ENCODE data around the gene TMEM72.

Gene TMEM72

DNA sequence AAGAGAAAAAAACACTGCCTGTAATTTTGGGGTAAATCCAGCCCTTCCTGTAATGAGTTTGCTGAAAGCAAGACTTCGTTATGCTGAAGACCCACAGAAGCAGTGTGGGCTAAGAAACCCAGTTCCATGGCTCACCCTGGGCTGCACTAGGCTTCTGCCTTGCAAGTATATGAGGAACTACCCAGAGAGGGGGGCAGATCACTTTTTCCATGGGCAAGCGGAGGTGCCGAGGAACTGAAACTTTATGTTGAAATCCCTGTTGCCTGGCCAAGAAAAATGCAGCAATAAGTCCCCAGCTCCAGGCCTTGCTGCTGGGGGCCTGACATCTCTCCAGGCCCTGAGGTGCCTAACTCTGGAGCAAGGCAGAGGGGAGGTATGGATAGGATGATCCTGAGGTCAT, 57.0 kb downstream of the TMEM72 start:
- DNase-seq (ENCODE audit: low spot score) = no peak

DNA sequence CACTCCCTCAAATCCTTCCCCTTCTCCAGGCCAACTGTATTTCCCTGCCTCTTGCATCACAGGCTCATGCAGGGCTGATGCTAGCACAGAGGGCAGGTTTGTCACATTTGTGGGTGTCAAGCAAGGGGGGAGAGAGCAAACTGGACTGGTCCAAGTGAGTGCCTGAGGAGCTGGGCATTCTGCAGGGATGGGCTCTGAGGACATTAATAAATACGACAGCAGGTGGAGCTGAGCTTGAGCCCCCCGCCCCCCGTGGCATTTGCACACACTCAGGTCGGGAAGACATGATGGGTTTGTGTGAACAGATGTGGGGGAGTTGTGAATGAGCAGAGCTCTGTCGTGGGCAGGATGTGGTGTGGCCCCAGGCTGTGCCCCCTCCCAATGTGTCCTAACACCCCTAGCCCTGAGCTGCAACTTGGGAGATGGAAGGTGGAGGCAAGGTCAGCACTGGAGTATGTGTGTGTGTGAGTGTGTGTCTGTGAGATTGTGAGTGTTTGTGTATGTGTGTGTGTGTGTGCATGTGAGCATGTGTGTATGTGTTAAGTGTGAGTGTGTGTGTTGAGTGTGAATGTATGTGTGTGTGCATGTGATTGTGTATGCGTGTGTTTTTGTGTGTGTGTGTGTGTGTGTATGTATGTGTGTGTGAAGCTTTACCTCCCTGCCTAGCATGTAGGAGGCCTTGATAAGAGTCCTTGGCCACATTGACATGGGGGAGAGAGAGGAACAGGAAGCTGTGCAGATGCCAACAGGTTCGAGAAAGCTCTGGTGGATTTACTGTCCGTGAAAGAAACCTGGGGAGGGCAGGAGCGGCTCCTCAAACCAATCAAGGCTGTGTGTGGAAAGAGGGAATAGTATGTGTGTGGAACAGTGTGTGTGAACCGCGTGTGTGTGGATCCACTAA, 57.6 kb downstream of the TMEM72 start:
- DNase-seq (ENCODE audit: low spot score) = no peak

DNA sequence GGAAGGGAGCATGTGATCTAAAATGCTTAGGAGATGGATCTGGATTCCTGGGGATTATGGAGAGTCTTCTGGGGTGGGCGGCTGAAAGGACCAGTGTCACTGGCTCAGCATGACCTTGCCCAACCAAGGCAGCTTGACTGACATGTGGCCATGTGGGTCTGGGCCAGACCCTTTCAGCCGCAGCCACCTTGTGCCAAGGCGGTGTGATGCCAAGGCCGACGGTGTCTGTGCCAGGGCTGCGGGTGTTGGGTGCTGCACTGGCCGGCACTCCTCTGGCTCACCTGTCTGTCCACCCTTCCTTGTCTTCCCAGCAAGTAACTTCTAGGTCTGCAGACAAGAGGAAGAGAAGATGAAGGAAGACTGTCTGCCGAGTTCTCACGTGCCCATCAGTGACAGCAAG, 58.7 kb downstream of the TMEM72 start:
- no peak for DNase-seq (ENCODE audit: low spot score)

DNA sequence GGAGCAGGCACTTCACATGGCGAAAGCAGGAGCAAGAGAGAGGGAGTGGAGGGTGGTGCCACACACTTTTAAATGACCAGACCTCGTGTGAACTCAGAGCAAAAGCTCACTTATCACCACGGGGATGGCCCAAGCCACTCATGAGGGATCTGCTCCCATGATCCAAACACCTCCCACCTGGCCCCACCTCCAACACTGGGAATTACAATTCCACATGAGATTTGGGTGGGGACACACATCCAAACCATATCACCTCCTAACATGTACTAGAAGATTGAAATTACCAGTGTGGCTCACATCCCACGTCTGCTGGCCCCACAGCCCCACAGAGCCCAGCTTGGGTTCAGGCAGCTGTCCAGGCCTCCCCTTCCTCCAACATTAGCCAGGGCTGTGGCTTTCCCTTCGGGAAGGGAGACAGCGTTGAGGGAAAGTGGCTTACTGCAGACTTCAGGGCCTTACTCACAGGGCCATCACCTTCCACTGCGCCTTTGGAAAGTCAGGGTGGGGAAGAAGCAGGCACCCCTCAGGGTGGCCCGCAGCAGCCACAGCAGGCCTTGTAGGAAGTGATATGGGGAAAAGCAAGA, 59.8 kb downstream of the TMEM72 start:
- DNase-seq (ENCODE audit: low spot score) = no peak

DNA sequence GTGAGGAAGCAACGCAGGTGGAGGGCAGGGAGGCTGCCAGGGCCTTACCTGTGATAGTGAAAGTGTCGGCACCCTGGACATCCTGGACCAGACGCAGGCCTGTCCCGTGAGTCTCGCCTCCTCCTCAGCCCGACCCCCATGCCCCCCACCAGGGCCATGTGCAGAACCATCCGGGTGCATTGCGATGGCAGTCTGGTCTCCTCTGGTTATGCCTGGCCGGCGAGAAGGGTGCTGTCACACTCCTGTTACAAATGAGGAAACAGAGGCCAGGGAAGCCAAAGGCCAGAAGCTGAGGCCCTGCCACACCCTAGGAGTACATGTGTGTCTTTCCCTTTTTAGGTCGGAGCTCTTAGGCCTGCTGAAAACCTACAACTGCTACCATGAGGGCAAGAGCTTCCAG, 60.3 kb downstream of the TMEM72 start:
- DNase-seq (ENCODE audit: low spot score) = no peak

DNA sequence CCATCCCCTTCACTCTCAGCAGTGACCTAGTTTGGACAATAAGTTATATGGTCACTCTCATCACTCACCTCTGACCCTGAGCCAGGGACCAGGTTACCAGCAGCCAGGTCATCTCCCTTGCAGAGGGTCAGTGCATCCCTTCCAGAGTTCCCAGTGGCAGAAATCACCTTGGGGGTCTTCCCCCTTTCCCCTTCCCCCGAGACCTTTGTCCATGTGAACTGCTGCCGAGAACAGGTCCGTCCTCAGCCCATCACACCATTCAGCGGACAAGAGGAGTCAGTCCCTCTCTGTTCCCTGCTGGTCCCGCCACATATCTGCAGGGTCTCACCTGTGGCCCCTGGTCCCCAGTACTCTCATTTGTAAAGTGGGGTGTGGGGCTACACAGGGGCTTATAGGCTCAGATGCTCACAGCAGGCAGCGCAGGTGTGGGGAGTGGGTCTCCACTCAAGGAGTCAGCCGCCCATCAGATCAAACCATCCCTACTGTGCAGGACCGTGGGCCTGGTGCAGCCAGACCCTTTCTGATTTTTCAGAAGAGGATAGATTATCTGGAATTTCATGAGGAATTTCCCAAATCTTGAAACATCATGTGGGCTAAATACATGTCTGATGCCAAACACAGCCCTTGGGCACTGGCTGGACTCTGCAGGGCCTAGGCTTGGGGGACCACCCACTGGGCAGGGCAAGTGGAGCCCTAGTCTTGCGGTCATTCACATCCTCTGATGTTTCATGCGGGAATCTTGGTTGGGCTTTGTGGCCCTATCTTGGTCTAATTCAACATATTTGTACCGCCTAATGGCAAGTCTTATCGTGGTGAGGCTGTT, 61.0 kb downstream of the TMEM72 start:
- DNase-seq (ENCODE audit: low spot score) = no peak

DNA sequence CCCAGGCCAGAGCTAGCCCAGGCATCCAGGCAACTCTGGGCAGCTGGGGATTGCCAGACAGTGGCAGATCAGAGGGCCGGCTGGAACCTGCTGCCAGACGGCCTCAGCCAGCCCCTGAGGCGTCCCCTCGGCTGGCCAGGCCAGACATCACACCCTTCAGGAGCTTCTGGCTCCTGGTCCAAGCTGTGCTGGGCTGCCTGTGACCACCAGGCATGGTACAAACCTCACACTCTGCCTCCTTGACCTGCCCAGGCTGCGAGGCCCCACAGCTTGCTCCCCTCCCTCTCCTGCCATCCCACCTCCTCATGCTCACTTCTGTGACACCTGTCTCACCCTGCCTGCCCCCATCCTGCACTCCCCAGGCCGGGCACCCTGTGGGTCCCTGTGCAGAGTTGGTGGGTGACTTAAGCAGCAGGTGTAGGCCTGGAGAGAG, 61.8 kb downstream of the TMEM72 start:
- no peak for DNase-seq (ENCODE audit: low spot score)

DNA sequence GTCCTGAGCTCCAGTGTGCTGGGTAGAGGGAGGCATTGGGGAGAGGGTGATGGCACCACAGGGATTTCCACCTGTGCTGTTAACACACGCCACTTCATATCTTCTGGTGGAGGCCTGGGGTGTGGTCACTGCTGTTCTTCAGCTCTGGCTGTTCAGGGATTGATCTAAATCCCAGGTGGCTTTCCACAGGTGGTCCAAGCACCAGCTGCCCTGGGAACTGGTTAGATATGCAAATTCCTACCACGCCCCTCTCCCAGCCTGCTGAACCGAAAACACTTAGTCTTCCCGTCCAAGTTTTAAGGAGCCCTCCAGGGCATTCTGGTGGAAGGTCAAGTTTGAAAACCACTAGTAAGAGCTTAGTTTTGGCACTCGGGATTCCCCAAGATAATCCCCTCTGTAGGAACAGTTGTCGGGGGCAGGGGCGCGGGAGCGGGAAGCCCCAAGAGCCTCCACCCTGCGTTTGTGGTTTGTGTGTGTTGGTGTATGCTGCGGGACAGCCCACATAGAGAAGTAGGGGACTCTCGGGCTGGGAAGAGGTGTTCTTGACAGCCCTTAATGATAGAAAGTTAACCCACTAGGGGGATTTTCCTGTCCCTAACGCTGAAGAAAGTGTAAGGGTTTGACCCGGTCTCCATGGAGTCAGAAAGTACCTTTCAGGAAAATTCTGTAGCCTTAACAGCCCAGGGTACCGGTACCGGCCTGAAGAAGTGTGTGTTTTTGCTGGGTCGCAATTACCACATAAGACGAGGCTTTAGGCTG, 62.4 kb downstream of the TMEM72 start:
- DNase-seq (ENCODE audit: low spot score) = no peak

DNA sequence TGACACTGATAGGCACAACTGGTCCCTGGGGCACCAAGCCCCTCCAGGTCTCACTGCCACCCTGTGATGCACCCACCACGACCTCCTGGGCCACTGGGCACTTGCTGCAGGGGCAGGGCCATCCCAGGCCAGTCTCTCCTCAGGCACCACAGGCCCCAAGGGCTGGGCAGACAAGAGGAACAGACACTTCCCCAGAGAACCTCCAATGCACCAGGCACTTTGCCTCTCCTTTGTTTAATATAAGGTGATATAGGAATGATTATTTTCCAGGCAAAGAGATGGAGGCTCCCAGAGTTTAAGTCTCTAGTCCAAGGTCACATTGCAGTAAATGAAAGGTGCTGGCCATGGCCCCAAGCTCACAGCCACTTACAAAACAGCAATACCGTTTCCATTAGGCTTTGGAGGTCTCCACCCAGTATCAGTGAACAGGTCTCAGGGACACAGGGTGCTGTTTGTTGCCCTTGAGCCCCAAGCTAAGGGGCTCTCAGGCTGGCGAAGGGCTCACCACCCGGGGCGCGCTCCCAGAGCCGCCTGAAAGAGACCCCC, 63.0 kb downstream of the TMEM72 start:
- DNase-seq (ENCODE audit: low spot score) = no peak

DNA sequence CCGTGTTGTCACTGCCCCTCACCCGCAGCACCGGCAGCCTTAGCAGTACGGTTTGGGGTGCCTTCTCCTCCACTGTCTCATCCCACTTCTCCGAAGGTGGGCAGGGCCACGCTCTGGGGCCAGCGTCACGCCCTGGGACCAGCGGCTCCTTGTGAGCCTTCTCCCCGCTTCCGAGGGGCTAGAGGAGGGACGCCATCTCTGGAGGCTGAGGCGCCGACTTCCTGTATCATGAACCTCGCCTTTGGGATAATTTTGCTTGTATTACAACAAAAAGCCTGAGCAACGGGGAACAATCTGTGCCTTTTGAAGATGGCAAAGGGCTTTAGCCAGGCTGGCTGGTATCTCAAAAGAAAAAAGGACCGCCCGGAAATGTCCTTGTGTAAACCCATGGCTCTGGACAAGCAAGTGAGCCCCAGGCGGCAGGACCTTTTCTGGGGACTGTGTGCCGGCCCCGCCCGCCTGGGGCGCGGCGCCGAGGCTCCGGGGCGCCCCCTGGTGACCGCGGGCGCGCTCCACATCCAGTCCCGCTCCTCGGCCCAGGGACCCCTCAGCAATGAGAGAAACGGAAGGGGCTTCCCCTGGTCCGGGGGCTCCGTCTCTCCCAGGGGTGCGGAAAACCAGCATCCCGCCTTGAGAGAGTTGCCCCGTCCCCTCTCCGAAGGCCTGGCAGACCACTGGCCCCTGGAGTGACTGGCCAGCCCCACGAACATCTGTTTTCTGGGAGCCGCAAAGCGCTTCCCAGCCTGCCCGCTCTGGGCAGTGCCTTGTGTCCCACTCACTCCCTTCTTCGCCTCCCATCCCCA, 63.7 kb downstream of the TMEM72 start:
- DNase-seq (ENCODE audit: low spot score) = peak; percentile 70

DNA sequence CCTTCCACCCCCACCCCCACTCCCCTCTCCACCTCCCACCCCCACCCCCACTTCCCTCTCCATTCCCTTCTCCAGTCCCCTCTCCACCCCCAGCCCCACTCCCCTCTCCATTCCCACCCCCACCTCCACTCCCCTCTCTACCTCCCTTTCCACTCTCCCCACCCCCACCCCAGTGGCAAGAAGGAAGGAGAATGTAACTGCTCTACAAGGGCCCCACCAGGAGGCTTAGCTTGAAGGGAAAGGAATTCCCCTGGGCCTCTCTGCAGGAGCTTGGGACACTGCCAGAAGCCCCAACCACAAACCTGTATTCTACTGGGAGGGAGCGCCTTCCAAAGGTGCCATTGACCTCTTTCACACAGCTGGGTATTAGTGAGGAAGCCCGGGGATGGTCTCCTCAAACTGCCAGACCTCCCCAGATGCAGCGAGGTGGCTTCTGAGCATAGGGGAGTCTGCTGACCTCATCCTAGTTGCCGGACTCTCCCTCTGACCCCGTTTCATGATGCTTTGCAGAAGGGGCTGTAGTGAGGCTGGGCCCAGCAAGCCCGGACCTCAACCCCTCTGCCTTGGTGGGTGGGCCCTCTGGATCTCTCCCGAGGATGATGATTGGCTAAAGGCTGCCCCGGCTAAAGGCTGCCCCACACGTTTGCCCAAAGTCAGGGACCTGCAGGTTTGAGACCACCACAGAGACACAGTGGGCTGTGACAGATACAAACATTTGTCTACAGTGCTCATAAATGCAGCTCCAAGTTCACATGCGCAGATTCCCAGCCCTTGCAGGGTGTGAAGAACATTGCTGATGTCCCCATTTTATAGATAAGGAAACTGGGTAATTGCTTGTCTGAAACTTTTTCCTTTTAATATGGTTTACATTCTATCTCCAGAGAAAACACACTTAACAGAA, 64.5 kb downstream of the TMEM72 start:
- DNase-seq (ENCODE audit: low spot score) = peak; percentile 36

DNA sequence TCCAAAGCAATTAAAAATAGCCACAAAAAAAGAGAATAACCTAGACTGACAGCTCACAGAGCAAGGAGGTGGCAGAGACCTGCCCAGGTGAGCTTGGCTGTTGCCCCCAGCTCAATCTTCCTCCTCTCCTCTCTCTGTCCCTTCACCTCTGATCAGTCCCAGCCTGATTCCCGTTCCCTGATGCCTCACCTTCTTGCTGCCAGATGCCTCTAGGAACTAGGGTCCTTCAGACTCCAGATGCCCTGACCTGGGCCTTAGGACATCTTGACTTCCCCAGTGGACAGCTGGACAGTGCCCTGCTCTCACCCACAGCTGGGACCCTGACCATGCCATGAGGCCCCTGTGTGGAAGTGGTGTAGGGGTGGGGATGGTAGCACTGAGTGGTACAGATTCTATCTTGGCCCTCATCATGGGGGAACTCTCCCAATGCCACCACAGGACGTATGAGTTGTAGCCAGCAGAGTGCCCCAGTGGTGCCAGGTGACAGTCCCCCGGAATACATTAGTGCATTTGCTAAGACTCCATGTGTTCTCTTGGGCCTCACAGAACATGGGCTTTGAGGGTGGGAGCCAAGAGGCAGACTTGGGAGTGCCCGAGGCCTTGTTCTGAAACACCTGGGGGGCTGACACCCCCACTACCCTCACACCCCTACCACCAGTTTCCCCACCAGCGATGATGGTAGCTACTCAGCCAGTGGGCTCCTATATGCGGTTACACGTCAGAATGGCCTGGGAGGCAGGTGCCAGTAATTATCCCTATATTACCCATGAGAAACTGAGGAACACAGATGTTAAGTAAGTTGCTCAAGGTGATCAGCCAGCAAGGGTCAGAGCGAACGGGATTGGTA, 65.4 kb downstream of the TMEM72 start:
- DNase-seq (ENCODE audit: low spot score) = no peak

DNA sequence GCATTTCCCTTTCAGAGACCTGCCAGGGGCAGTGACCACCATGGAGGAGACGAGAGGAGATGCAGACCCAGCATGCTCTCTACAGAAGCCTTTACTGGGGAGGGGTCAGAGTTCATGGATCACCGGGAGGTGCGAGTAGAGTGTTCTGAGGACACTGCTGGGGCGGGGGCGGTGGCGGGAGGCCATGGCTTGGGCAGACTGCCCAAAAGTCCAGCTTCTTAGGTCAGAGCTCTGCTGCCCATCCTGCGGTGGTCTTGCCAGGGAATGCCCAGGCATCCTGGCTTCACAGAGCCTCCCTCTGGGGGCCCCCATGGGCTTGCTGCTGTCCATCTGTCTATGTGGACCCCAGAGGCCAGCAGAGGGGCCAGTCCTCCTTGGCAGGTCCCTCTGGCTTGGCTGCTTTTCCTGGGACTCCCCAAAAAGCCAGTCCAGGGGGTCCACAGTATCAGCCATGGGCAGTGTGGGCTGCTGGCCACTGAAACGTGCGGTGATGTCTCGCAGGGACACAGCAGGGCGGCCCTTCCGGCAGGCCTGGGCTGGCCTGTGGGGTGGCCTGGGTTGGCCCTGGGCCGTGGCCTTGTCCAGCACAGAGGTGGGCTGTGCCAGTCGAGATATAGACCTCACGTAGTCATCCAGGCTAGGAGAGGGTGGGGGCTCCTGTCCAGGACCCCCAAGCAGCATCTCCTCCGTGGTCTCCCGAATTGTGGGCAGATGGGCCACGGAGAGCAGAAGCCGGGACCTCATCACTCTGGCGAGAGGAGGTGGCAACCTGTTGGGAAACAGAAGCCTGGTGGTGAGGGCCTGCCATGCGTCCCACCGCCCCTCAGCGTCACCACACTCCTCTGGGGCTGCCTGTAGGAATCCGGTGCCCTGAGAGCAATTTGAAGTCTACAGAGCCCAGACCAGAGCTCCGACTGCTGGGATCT, 66.4 kb downstream of the TMEM72 start:
- DNase-seq (ENCODE audit: low spot score) = no peak

DNA sequence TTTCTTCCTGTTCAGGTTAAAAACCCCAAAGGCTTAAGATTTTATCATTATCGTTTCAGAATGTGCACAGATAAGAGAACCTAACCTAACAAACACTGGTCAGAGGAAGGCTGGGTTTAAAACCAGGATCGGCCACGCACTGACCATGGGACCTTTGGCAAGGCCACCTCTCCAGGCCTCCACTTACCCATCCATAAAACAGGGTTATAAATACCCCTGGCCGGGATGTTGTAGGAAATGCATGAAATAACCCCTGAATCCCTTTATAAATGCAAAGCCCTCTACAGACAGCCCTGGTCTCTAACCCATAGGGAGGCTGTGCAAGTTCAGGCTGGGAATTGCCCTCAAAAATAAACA, 67.1 kb downstream of the TMEM72 start:
- DNase-seq (ENCODE audit: low spot score) = no peak

DNA sequence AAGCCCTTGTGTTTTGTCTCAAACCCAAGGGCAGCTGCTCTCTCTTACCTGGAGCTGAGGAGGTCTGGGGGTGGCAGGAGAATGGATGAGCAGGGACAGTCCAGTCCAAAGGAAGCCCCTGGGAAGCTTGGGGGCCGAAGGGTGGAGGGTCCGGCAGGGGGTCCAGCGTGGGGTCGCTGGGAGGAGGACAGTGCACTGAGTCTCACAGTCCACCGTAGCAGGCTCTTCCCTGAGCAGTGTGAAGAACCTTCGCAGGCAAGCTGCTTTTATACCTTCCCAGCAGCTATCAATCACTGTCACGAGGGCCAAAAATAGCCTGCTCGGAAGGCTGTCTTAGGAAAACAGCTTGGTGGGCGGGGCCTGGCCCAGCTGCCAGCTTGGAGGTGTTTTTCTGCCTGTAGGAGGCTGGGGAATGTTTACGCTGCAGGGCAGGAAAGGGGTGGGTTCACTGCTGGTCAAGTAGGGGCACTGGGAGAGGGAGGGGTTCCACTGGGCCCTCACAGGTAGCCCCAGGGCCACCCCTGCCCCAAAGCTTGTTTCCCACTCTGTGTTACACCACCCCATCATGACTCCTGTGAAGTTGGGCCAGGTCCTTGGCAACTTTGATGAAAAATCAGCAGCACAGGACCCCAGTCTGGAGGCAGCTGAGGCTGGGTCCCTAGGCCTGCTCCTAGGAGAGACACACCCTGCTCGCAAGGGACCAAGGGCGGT, 67.6 kb downstream of the TMEM72 start, which contains the start of gene DEPP1:
DEPP1 (minus strand) TSS at position 240 of the 711 bp plus-strand sequence. CDS start 779 bp downstream, outside the sequence.
- peak; percentile 84 for DNase-seq (ENCODE audit: low spot score)

DNA sequence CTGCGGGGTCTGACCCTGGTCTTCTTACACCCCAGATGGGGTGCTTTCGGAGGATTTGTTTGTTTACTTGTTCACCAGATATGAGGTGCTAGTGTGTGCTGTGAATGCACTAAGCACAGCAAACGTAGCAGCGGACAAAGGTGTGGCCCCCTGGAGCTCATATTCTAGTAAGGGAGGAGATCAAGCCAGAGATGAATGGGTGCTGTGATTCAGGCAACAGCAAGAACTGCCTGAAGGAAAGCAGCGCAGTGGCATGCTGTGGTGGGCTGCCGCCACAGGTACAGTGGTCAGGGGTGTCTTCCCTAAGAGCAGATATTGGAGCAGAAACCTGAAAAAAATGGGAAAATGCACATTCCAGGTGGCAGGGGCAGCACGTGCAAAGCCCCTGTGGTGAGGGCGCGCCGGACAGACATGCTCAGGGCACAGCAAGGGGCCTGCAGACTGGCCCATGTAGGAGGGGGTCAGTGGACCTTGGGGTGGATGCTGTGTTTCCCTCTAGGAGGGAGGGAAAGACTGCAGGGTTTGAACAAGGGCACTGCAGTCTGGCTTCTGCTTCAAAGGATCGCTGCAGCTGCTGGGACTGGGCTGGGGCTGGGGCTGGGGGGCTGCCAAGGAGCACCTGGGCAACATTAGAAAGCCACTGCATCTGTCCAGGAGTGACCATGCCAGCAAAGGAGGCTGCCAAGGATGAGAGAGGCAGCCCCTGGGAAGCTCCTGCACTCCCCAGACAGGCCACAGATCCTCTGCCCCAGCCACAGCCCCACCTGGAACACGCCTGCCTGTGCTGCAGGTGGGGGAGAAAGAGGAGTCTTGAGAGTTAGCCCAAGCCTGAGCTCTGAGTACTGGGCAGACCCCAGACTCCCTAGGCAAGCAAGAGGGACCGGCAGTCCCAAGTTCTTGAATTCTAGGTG, 68.4 kb downstream of the TMEM72 start:
- DNase-seq (ENCODE audit: low spot score) = no peak

All from LoVo (cell line).